ENCODE data around the gene TAF6L.
"Not testable (repeated sequence)": the region's sequence is repeated elsewhere in the genome, so short reads cannot be mapped to it uniquely, and the experiment has no call there.

TAF6L gene

GRCh38 chr11:62752177-62752785, 18.9 kb upstream of the TAF6L start:
- Mint-ChIP-seq H3K27me3 (no peaks in the 10 kb centered on the region), H3K27ac (no peak overlapping the region), H3K9me3 (no peaks in the 10 kb centered on the region), H3K4me1 (peaks cover 38% of the 10 kb centered on the region), H3K4me3 (peak overlapping the region in 1 of 2 donors; percentile 99)
- ATAC-seq (no peak), DNase-seq (no peak)

GRCh38 chr11:62752994-62753735, 18.0 kb upstream of the TAF6L start:
- H3K27me3 Mint-ChIP-seq, result no peaks in the 10 kb centered on the region
- H3K9me3 Mint-ChIP-seq, result no peaks in the 10 kb centered on the region
- H3K4me1 Mint-ChIP-seq, result peaks cover 38% of the 10 kb centered on the region
- H3K4me3 Mint-ChIP-seq, result peak overlapping the region; percentile 99
- no peak for ATAC-seq
- H3K27ac Mint-ChIP-seq, result peak overlapping the region; percentile 98
- no peak for DNase-seq

- Mint-ChIP-seq H3K27me3 (no peaks in the 10 kb centered on the region), H3K9me3 (no peaks in the 10 kb centered on the region), H3K4me3 (peak within 1 kb of the TSS; percentile 99), H3K27ac (peak within 1 kb of the TSS; percentile 98), H3K4me1 (peaks cover 31% of the 10 kb centered on the region)
- ATAC-seq (peak; percentile 98), DNase-seq (peak; percentile 94 to 98)
Measured at GRCh38 chr11:62753736-62754603, 17.2 kb upstream of the TAF6L start, which contains the start of gene ZBTB3. ZBTB3 (minus strand) TSS chr11:62754160; CDS start chr11:62753664, 496 bp downstream.

- H3K9me3 Mint-ChIP-seq, result no peaks in the 10 kb centered on the region
- peaks cover 27% of the 10 kb centered on the region for H3K4me1 Mint-ChIP-seq
- ATAC-seq, result no peak
- peak overlapping the region in 1 of 2 donors; percentile 5 for H3K4me3 Mint-ChIP-seq
- no peaks in the 10 kb centered on the region for H3K27me3 Mint-ChIP-seq
- no peak for DNase-seq
- no peak overlapping the region for H3K27ac Mint-ChIP-seq
Measured at GRCh38 chr11:62755086-62755615, 16.0 kb upstream of the TAF6L start.

- Mint-ChIP-seq H3K27ac (no peak overlapping the region), H3K9me3 (no peaks in the 10 kb centered on the region), H3K27me3 (no peaks in the 10 kb centered on the region), H3K4me1 (peaks cover 34% of the 10 kb centered on the region), H3K4me3 (no peak overlapping the region)
- ATAC-seq (no peak), DNase-seq (no peak)
Measured at GRCh38 chr11:62757846-62758788, 13.1 kb upstream of the TAF6L start.

GRCh38 chr11:62760867-62761227, 10.3 kb upstream of the TAF6L start:
- Mint-ChIP-seq H3K4me3 (peak overlapping the region; percentile 93 to 97), H3K4me1 (peaks cover 21% of the 10 kb centered on the region)
- not testable (repeated sequence) for H3K9me3 Mint-ChIP-seq, ATAC-seq, H3K27ac Mint-ChIP-seq, DNase-seq, H3K27me3 Mint-ChIP-seq

- Mint-ChIP-seq H3K27me3 (no peaks in the 10 kb centered on the region), H3K4me3 (peak overlapping the region; percentile 96 to 99), H3K27ac (peak overlapping the region; percentile 96 to 98), H3K4me1 (peaks cover 49% of the 10 kb centered on the region), H3K9me3 (no peaks in the 10 kb centered on the region)
- no peak for ATAC-seq
- DNase-seq, result peak; percentile 25 to 35
Measured at GRCh38 chr11:62770778-62771143, 435 bp upstream of the TAF6L start.

- no peak overlapping the region for H3K27ac Mint-ChIP-seq
- no peaks in the 10 kb centered on the region for H3K9me3 Mint-ChIP-seq
- peaks cover 62% of the 10 kb centered on the region for H3K4me1 Mint-ChIP-seq
Measured at GRCh38 chr11:62774407-62774806, 3.2 kb downstream of the TAF6L start.

GRCh38 chr11:62775646-62776045, 4.5 kb downstream of the TAF6L start:
- DNase-seq (no peak), ATAC-seq (no peak)
- Mint-ChIP-seq H3K4me3 (no peak overlapping the region), H3K9me3 (no peaks in the 10 kb centered on the region), H3K27ac (peak overlapping the region; percentile 28 to 79), H3K4me1 (peaks cover 49% of the 10 kb centered on the region), H3K27me3 (no peaks in the 10 kb centered on the region)

More at GRCh38 chr11:62774407-62774806, 3.2 kb downstream of the TAF6L start:
- no peak for ATAC-seq
- no peaks in the 10 kb centered on the region for H3K27me3 Mint-ChIP-seq
- DNase-seq, result no peak
- H3K4me3 Mint-ChIP-seq, result peak overlapping the region in 1 of 2 donors; percentile 16

GRCh38 chr11:62777389-62777788, 6.2 kb downstream of the TAF6L start:
- DNase-seq, result no peak
- Mint-ChIP-seq H3K4me3 (peak overlapping the region in 1 of 2 donors; percentile 0), H3K4me1 (peaks cover 32% of the 10 kb centered on the region), H3K27me3 (no peaks in the 10 kb centered on the region), H3K27ac (peak overlapping the region in 1 of 2 donors; percentile 74), H3K9me3 (no peaks in the 10 kb centered on the region)
- ATAC-seq, result no peak

GRCh38 chr11:62778441-62778840, 7.2 kb downstream of the TAF6L start:
- DNase-seq (no peak), ATAC-seq (peak; percentile 23)
- Mint-ChIP-seq H3K9me3 (no peaks in the 10 kb centered on the region), H3K4me1 (peaks cover 24% of the 10 kb centered on the region), H3K27ac (peak overlapping the region; percentile 80), H3K27me3 (no peaks in the 10 kb centered on the region), H3K4me3 (no peak overlapping the region)

- peaks cover 22% of the 10 kb centered on the region for H3K4me1 Mint-ChIP-seq
- ATAC-seq (no peak), DNase-seq (no peak)
- H3K27me3 Mint-ChIP-seq, result no peaks in the 10 kb centered on the region
- H3K9me3 Mint-ChIP-seq, result no peaks in the 10 kb centered on the region
- H3K4me3 Mint-ChIP-seq, result no peak overlapping the region
- H3K27ac Mint-ChIP-seq, result peak overlapping the region in 1 of 2 donors; percentile 59
Measured at GRCh38 chr11:62782753-62783152, 11.6 kb downstream of the TAF6L start.

- Mint-ChIP-seq H3K27ac (peak overlapping the region; percentile 86 to 95), H3K27me3 (no peaks in the 10 kb centered on the region), H3K4me3 (peak overlapping the region; percentile 90 to 93), H3K4me1 (peaks cover 53% of the 10 kb centered on the region), H3K9me3 (no peaks in the 10 kb centered on the region)
- peak; percentile 80 for ATAC-seq
- DNase-seq, result peak; percentile 89 to 90
Measured at GRCh38 chr11:62786318-62787004, 15.3 kb downstream of the TAF6L start.
